HK-2 (cell line): ENCODE data around the gene PPIE.

Experiments
- DNase-seq: peaks from one replicate; pipeline ENCODE4 v3.0.0-alpha.2; 2018; ENCODE audit not compliant: unreplicated experiment

Gene PPIE

GRCh38 chr1:39720094-39720999, 18.3 kb upstream of the PPIE start:
- DNase-seq, result no peak

- DNase-seq, result no peak
These were observed 17.0 kb upstream of the PPIE start for GRCh38 chr1:39721664-39722063.

- no peak for DNase-seq
These were observed 16.2 kb upstream of the PPIE start for GRCh38 chr1:39722495-39722894.

DNA sequence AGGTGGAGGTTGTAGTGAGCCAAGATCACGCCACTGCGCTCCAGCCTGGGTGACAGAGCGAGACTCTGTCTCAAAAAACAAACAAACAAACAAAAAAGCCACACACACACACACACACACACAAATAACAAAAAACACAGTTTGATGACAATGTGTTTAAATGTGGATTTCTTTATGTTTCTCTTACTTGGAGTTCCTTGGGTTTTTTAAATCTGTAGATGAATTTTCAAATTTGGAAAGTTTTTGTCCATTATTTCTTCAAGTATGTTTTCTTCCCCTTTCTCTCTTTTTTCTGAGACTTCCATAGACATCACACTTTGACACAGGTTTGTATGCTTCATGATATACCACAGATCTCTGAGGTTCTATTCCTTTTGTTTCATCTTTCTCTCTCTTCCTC, 12.1 kb upstream of the PPIE start:
- DNase-seq, result no peak

DNA sequence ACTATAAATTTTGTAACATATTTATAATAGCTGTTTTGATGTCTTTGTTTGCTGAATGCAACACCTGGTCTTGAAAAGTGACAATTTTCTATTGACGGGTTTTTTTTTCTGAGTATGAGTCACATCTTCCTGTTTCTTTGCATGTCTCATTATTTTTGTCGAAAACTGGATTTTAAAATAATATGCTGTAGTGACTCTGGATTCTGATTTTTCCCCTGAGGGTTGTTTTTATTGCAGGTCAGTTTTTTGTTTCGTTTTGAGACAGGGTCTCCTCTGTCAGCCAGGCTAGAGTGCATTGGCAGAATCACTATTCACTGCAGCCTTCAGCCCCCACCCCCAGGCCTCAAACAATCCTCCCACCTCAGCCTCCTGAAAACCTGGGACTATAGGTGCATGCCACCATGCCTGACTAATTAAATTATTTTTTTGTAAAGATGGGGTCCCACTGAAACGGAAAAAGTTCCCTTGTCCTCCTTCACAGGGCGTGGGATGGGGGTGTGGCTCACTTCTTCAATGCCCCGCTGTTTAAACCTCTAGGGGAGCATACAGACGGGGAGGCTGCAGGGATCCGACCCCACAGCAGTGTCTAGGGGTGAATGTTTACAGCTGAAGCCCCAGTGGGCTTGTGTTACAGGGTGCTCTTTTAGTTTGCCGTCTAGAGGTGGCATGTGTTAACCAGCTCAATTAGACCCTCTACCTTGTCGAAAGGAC, 11.3 kb upstream of the PPIE start:
- DNase-seq, result no peak

DNA sequence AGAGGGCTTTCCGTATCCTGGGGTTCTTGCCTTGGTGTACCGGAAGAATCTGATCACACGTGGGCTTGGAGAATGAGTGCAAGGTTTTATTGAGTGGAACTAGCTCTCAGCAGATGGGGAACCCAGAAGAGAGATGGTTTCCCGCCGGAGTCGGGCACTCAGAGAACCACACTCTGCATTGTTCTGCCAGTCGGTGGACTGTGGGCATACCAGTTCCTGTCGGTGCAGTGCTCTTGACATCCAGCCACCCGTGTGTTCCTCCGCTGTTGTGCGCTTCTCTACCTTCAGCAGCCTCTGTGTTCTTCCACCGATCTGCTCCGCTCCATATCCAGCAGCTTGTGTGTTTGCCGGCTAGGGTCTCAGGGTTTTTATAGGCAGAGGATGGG, 10.8 kb upstream of the PPIE start:
- no peak for DNase-seq

GRCh38 chr1:39729030-39729429, 9.7 kb upstream of the PPIE start:
- DNase-seq, result no peak

GRCh38 chr1:39729842-39730241, 8.8 kb upstream of the PPIE start:
- no peak for DNase-seq

DNA sequence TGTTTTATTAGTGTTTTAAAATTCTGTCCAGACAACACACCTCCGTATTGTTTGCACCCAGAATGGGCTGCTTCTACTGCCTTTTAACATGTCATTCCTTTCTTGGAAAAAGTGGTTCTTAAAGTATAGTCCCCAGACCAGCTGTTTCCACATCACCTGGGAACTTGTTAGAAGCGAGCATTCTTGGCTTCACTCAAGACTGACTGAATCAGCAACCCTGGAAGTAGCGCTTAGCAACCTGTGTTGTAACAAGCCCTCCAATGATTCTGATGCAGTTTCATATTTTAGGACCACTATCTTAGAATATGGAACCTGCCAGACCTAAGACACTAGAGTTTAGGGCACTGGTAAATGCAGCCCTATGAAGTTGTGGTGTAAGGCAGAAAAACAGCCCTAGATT, 6.0 kb upstream of the PPIE start:
- no peak for DNase-seq

- DNase-seq, result no peak
These were observed 5.5 kb upstream of the PPIE start for GRCh38 chr1:39733161-39733560.

- DNase-seq, result no peak
These were observed 3.0 kb upstream of the PPIE start for GRCh38 chr1:39735731-39736130.

DNA sequence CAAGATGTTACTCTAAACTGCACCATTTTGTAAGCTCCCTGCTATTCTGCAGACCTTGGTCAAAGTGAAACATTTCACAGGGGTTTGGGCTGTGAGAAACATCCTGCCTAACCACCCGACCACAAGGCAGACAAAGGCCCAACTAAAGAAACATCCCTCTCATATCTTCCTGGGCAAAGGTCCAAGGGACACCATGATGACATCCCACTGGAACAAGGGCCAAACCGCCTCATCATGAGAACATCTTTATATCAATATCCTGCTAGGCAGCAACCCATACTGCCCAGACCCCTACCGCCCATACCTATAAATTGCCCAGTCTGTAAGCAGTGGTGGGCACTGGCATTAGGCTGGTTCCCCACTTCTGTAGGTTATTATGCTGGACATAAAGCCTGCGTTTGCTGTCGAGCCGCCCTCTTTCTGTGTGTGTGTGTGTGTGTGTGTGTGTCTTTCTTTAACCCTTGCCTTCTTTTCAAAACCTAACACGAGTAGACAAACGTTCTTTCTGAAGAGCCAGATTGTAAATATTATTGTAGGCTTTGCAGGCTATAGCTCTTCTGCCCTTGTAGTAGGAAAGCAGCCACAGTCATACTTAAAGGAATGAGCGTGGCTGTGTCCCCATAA, 1.0 kb upstream of the PPIE start:
- DNase-seq, result no peak

GRCh38 chr1:39745016-39745670, 6.5 kb downstream of the PPIE start:
- DNase-seq, result no peak

DNA sequence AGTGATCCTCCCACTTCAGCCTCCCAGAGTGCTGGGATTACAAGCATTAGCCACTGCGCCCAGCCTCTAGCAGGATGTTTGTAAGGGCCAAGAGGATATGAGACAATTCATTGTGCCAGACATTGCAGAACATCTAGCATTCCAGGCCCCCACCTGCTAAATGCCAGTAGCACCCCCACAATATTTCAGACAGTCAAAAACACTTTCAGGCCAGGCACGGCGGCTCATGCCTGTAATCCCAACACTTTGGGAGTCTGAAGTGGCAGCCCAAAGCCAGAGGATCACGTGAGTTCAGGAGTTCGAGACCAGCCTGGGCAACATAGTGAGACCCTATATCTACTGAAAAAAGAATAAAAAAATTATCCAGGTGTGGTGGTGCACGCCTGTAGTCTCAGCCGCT, 12.9 kb downstream of the PPIE start:
- DNase-seq, result no peak

DNA sequence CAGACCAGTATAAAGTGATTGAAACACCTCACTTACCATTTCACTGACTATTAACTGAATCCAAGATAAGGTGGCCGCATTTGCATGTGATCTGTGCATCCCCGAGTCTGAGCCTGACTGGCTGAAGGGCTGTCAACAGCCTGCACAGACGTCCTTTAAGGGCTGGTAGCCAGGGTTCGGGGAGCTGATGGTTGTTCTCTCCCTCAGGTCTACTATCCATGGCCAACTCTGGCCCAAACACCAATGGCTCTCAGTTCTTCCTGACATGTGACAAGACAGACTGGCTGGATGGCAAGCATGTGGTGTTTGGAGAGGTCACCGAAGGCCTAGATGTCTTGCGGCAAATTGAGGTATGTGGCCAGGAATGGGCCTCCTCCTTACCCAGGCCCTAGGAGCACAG, 14.0 kb downstream of the PPIE start:
- DNase-seq, result no peak

DNA sequence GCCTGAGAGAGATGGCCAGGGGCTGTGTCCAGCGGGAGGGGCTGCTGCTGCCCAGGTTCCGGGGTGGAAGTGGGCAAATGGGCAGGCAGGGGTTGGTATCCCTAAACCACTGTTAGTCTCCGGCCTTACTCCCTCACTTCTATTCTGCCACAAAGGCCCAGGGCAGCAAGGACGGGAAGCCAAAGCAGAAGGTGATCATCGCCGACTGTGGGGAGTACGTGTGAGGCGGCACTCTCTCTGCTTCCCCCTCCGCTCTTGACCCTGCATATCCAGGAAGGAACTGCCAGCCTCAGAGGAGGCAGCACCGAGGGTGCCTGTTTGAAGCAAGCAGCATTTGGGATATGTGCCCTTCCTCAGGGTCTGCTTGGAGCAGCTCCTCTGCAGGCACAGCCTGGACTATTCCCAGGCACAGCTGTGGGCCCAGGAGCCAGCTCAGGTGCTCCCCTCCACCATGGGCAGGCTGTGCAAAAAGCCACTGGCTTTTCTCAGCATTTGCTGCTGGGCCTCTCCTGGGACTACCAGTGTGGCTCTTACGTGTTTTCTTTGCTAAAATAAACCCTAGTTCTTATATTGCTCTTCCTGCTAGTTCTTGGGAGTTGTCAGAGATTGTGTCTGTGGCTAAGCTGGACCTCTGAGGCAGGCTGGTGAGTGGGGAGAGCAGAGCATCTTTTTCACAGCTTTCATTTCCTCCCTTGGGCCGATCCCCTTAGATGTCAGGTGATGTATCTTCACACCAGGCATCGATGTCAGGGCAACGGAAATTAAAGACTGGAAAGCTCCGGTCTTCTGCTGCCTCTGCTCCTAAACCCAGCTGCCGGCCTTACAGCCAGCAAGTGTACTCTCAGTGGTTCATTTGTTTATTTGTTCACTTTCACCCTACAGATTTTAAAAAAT, 14.7 kb downstream of the PPIE start:
- no peak for DNase-seq

- no peak for DNase-seq
These were observed 15.4 kb downstream of the PPIE start for GRCh38 chr1:39754026-39754570.

DNA sequence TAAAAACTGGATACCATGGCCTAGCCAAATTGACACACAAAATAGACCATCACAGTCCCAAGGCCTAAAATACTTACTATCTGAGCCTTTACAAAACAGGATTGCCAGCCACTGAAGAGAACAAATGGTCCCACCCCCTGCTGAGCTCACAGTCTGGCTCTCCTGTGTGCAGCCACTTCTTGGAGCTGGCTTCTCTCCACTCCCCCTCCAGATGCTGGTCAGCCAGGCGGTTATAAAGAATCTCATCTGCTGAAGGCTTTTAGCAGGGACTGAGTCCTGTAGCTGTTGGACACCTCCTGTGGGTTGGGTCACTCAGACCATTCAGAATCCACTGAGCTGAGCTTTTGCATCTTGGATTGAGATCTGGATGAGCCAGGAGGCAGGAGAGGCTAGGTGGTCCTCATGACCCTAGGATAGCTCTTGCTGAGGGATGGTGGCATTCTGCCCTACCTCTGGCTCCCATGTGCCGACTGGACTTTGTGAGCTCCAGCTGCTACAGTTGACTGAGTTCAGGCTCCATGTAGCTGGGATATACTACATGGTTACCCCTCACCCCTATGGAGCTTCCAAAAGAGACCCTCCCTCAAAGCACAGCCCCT, 16.3 kb downstream of the PPIE start:
- DNase-seq, result no peak

GRCh38 chr1:39755965-39756659, 17.4 kb downstream of the PPIE start:
- no peak for DNase-seq

- no peak for DNase-seq
These were observed 18.8 kb downstream of the PPIE start for GRCh38 chr1:39757501-39757900.
